Progenitor cell of endocrine pancreas (in vitro differentiated cells): Measurements from ENCODE around the gene ADGRB2. TPM values are rescaled to one million over a fixed set of nuclear protein-coding genes. Genes with fewer than 3 reads are reported as not detected.

Source experiments
- DNase-seq: peaks from one replicate; pipeline ENCODE4 v3.0.0; 2021; ENCODE audit warnings: low spot score; ENCODE audit not compliant: unreplicated experiment
- H3K27ac Mint-ChIP-seq: 2 replicates; pipeline ENCODE4 v1.8.0; 2021; ENCODE audit warnings: mild to moderate bottlenecking, moderate library complexity, mixed read lengths
- H3K27me3 Mint-ChIP-seq: 2 replicates; pipeline ENCODE4 v1.8.0; 2021; ENCODE audit warnings: mixed read lengths
- H3K36me3 Mint-ChIP-seq: 2 replicates; pipeline ENCODE4 v1.8.0; 2022; ENCODE audit warnings: mixed read lengths; ENCODE audit not compliant: insufficient read depth
- H3K4me1 Mint-ChIP-seq: 2 replicates; pipeline ENCODE4 v1.8.0; 2021; ENCODE audit warnings: low read depth, mixed read lengths
- H3K4me3 Mint-ChIP-seq: 2 replicates; pipeline ENCODE4 v1.8.0; 2021; ENCODE audit warnings: low read depth, mild to moderate bottlenecking, moderate library complexity, mixed read lengths
- H3K9me3 Mint-ChIP-seq: 2 replicates; pipeline ENCODE4 v1.8.0; 2021; ENCODE audit warnings: low read depth, mixed read lengths
- total RNA-seq: library from RNA; stranded (reverse); gene quantifications from 2 replicates; pipeline ENCODE4 v1.2.1, GENCODE V29; 2021
- TF ChIP-seq, protein P1 (sequence below): fragments of 200-600 bp; sonication (generic); IDR thresholded peaks from one replicate; pipeline ENCODE4 v1.5.0; 2021; ENCODE audit warnings: antibody characterized with exemption, mild to moderate bottlenecking; ENCODE audit not compliant: unreplicated experiment

Gene ADGRB2
- total RNA-seq, 1 donor from 2014 or later: 5.5 TPM

DNA sequence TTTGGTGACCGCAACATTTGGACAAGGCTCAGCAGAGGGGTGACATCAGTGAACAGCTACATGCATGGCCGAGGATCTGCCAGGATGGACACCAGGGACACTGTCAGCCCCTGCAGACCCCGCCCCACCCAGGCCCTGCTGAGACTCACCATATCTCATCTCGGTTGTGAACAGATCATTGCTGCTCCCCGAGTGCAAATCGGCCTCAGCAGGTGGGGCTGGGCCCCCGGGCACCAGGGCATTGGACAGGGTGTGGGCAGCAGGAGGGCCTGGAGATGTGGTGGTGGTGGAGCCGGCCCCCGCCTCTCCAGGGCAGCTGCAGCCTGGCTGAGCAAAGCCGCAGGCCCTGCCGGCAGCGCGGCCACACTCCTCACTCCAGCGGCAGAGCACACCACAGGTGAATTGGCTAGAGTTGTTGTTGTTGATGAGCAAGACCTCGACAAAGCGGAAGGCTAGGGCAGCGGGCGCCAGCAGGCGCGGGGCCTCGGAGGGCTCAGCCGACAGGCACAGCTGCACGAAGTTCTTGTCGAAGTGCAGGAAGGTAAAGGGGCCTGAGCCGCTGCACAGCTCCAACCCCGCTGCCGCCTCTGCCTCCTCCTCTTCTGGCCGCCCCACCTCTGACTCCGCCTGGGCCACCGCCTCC is 8.2 kb downstream of the ADGRB2 start:
- Mint-ChIP-seq H3K4me1 (peaks cover 2% of the 10 kb centered on the region), H3K27me3 (peaks cover 24% of the 10 kb centered on the region), H3K4me3 (no peak overlapping the region), H3K9me3 (no peaks in the 10 kb centered on the region), H3K27ac (no peak overlapping the region), H3K36me3 (no peaks in the 10 kb centered on the region)
- DNase-seq: no peak
- TF ChIP-seq, protein P1, sequence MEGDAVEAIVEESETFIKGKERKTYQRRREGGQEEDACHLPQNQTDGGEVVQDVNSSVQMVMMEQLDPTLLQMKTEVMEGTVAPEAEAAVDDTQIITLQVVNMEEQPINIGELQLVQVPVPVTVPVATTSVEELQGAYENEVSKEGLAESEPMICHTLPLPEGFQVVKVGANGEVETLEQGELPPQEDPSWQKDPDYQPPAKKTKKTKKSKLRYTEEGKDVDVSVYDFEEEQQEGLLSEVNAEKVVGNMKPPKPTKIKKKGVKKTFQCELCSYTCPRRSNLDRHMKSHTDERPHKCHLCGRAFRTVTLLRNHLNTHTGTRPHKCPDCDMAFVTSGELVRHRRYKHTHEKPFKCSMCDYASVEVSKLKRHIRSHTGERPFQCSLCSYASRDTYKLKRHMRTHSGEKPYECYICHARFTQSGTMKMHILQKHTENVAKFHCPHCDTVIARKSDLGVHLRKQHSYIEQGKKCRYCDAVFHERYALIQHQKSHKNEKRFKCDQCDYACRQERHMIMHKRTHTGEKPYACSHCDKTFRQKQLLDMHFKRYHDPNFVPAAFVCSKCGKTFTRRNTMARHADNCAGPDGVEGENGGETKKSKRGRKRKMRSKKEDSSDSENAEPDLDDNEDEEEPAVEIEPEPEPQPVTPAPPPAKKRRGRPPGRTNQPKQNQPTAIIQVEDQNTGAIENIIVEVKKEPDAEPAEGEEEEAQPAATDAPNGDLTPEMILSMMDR: no peak

DNA sequence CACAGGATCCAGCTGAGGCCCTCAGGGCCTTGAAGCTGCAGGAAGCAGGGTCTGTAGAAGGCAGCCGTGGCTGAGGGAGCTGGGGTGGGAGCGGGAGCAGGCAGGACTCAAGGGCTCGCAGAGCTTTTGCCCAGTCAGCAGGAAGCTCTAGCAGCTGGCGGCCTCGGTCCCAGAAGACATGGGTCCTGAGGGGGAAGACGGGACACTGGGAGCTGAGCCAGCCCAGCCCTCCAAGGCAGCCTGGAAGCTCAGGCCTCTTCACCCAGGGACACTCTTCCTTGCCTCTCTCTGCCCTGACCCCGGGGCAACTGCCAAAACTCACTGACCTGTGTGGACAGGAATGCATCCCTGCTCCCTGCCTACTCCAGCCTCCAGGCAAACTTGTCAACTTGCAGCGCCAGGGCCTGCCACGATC is 8.9 kb downstream of the ADGRB2 start:
- Mint-ChIP-seq H3K36me3 (no peaks in the 10 kb centered on the region), H3K4me1 (peaks cover under 1% of the 10 kb centered on the region), H3K27me3 (peaks cover 24% of the 10 kb centered on the region), H3K27ac (no peak overlapping the region), H3K9me3 (no peaks in the 10 kb centered on the region), H3K4me3 (no peak overlapping the region)
- TF ChIP-seq, protein P1: no peak
- no peak for DNase-seq

- Mint-ChIP-seq H3K4me1 (no peaks in the 10 kb centered on the region), H3K36me3 (no peaks in the 10 kb centered on the region), H3K4me3 (no peak overlapping the region), H3K27me3 (peaks cover 24% of the 10 kb centered on the region), H3K9me3 (no peaks in the 10 kb centered on the region), H3K27ac (no peak overlapping the region)
- TF ChIP-seq, protein P1: no peak
- no peak for DNase-seq
Measured at GRCh38 chr1:31754397-31754796, 9.7 kb downstream of the ADGRB2 start.

DNA sequence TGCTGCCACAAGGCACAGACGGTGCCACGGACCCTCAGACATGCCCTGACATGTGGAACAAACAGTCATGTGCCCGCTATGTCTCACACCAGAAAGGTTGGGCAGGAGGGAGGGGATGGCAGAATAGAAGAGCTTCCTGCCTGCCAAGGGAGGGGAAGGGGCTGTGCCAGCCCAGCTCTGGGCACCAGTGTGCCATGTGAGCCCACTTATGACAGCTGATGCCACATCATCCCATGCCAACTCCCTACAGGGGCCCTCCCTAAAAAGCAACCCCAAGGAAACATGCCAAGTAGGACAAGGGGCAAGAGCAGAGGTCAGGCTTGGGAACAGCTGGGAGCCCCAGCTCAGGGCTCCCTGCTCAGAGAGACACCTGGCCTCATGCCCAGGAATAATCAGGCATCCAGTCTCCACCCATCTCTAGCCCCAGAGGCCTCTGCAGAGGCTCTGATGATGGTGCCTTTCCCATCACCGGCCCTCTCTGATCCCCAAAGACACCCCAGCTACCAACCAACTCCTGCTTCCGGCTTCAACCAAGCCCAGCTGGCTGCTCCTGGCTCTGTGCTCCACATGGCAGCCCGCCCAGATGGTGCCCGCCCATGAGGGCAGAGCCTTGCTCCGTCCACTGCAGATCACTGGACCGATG is 10.3 kb downstream of the ADGRB2 start:
- Mint-ChIP-seq H3K4me3 (no peak overlapping the region), H3K9me3 (no peaks in the 10 kb centered on the region), H3K27me3 (peaks cover 25% of the 10 kb centered on the region), H3K36me3 (no peaks in the 10 kb centered on the region), H3K4me1 (no peaks in the 10 kb centered on the region), H3K27ac (no peak overlapping the region)
- TF ChIP-seq, protein P1: no peak
- DNase-seq: no peak

DNA sequence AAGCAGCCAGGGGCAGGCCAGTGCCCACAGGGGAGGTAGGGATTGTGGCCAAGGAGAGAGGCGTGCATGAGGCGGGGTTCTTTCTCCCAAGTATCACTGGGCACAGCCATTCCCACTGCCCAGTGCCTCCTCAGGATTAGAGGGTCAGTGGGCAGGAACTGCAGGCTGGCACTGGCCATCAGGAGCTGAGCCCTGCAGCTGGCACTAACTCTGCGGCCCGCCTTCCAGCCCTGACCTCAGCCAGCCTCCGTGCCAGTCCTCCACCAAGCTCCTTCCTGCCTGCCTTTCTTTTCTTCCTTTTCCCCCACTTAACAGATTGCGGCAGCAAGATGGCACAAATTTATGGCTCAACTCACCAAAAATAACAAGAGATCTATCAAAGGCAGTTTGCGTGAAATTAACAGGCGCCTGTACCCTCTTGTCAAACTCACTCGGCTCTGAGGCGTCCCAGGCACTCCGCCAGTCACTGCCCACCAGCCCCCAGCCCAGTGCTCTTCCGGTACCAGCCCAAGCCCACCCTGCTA is 11.1 kb downstream of the ADGRB2 start:
- Mint-ChIP-seq H3K4me3 (no peak overlapping the region), H3K27ac (no peak overlapping the region), H3K4me1 (peaks cover 2% of the 10 kb centered on the region), H3K36me3 (no peaks in the 10 kb centered on the region), H3K27me3 (peaks cover 27% of the 10 kb centered on the region), H3K9me3 (no peaks in the 10 kb centered on the region)
- DNase-seq: no peak
- TF ChIP-seq, protein P1: no peak
